Thyroid gland (tissue), 4 donors: ENCODE data around the gene TBC1D16. TPM values are rescaled to one million over a fixed set of nuclear protein-coding genes. Genes with fewer than 3 reads are reported as not detected.

Source experiments
- DNase-seq, 2 donors: peaks; one replicate each; pipeline ENCODE4 v3.0.0-alpha.2; 2019
- H3K27ac ChIP-seq, 3 donors: fragments of 200-600 bp; sonication (generic); 1 replicate in 2 of 3; 2 replicates in 1 of 3; pipeline ENCODE4 v1.5.1; 2016 to 2019; ENCODE audit warnings: mild to moderate bottlenecking in 1 of 3, moderate library complexity in 1 of 3
- H3K27me3 ChIP-seq: fragments of 200-600 bp; sonication (generic); one replicate; pipeline ENCODE4 v1.5.1; 2019
- H3K36me3 ChIP-seq, 2 donors: fragments of 200-600 bp; sonication (generic); one replicate each; pipeline ENCODE4 v1.5.1; 2016 to 2019
- H3K4me1 ChIP-seq, 2 donors: fragments of 200-600 bp; sonication (generic); one replicate each; pipeline ENCODE4 v1.5.1; 2017 to 2019
- H3K4me3 ChIP-seq, 3 donors: fragments of 200-600 bp; sonication (generic); replicated peaks in 1 of 3; 1 replicate in 2 of 3; 2 replicates in 1 of 3; pipeline ENCODE4 v1.5.1; 2016; ENCODE audit warnings: mild to moderate bottlenecking in 1 of 3
- H3K9me3 ChIP-seq: fragments of 200-600 bp; sonication (generic); one replicate; pipeline ENCODE4 v1.5.1; 2017
- POLR2A ChIP-seq, 2 donors: fragments of 450-650 bp; IDR thresholded peaks; one replicate each; pipeline ENCODE4 v1.6.1; 2017; ENCODE audit warnings: antibody characterized with exemption in 2 of 2, mild to moderate bottlenecking in 2 of 2, moderate library complexity in 1 of 2
- WGBS, 2 donors: methylation state at CpG; one replicate each; pipeline ENCODE4 v1.1.5; 2017; 5-methylcytosine and 5-hydroxymethylcytosine counted together
- intact Hi-C: fragments of 100-400 bp; cut with DNase I; formaldehyde crosslinking; loops from one replicate; pipeline ENCODE4 v1.15.1; 2023
- total RNA-seq, 4 donors: library from RNA; depleted of rRNA; stranded (reverse); fragments of >200 nt; gene quantifications; one replicate each; pipeline ENCODE4 v1.2.3, GENCODE V29; 2016
- TF ChIP-seq, protein P1 (sequence below), 6 experiments: fragments of 200-600 bp in 3 of 6; fragments of 450-650 bp in 3 of 6; sonication (generic) in 3 of 6; IDR thresholded peaks; one replicate each; pipeline ENCODE4 v1.5.1; 2016 to 2019; ENCODE audit warnings: antibody characterized with exemption in 6 of 6, mild to moderate bottlenecking in 2 of 6, inconsistent platforms in 1 of 6, moderate library complexity in 1 of 6

Gene TBC1D16
- total RNA-seq, 4 donors from 2014 or later, result 25.4 to 32.2 (median 29.8) TPM

DNA sequence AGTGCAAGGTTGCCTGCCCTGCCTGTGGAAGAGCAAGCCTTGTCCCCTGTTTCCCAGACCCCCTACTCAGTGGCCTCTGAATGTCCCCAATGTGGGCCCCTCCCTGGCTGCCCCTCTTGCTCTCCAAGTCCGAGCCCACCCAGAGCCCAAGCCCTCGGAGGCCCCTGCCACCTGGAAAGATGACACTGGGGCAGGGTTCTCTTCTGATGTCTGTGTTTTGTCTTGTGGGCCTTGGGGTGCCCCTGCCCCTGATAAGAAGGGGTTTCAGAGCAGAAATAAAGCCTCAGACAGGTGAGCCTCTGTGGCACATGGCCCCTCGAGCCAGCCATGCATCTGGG is 111.1 kb downstream of the TBC1D16 start:
- peaks cover 11 to 24% of the 10 kb centered on the region in 2 donors for H3K4me1 ChIP-seq
- no peak overlapping the region for H3K27ac ChIP-seq
- TF ChIP-seq, protein P1, sequence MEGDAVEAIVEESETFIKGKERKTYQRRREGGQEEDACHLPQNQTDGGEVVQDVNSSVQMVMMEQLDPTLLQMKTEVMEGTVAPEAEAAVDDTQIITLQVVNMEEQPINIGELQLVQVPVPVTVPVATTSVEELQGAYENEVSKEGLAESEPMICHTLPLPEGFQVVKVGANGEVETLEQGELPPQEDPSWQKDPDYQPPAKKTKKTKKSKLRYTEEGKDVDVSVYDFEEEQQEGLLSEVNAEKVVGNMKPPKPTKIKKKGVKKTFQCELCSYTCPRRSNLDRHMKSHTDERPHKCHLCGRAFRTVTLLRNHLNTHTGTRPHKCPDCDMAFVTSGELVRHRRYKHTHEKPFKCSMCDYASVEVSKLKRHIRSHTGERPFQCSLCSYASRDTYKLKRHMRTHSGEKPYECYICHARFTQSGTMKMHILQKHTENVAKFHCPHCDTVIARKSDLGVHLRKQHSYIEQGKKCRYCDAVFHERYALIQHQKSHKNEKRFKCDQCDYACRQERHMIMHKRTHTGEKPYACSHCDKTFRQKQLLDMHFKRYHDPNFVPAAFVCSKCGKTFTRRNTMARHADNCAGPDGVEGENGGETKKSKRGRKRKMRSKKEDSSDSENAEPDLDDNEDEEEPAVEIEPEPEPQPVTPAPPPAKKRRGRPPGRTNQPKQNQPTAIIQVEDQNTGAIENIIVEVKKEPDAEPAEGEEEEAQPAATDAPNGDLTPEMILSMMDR (IDR thresholded peaks at IDR 0.05), result no peak
- no peak for TF ChIP-seq POLR2A (IDR thresholded peaks at IDR 0.05)
- intact Hi-C loops, result loop anchor here (10.0 kb wide), 1 partner anchor 120 kb away; no protein-coding TSS in a partner anchor
- DNase-seq, result no peak
- WGBS, 2 donors, result 100% methylated on average over 1 to 3 of the region's 3 CpGs
- H3K4me3 ChIP-seq, result no peak overlapping the region
- H3K9me3 ChIP-seq, result no peaks in the 10 kb centered on the region
- H3K36me3 ChIP-seq, result no peaks in the 10 kb centered on the region
- H3K27me3 ChIP-seq, result no peaks in the 10 kb centered on the region

DNA sequence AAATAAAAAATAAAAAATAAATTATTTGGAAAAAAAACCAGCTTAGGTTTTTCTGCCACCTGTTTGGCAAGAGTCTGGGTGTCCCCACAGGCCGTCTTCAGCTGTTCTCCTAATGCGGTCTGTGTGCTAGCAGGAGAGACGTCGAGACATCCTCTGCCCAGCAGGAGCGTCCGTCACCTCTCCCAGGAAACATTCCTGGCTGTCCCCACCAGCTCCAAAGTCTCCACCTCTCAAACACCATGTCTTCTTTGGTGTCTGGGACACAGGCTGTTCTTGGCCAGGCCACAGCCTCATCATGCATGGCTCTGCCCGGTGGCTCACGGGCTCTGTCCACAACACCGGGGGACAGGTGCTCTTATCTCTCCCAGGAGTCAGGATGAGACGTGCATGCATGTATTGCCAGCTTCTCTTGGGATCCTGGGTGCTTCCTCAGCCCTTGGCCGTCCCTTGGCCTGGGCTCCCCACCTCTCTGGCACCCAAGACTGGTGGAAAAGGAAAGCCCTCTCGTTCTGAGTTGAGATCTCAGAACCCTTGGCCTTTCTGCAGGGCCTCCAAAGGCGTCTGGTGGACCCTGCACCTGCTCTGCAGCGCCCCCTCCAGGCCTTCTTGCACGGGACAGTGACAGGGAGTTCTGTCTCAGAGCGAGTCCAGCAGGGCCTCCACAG is 111.6 kb downstream of the TBC1D16 start:
- no peaks in the 10 kb centered on the region for H3K27me3 ChIP-seq
- DNase-seq, result no peak
- no peaks in the 10 kb centered on the region for H3K36me3 ChIP-seq
- H3K4me1 ChIP-seq, result peaks cover 16 to 29% of the 10 kb centered on the region in 2 donors
- no peak overlapping the region for H3K4me3 ChIP-seq
- TF ChIP-seq, protein P1 (IDR thresholded peaks at IDR 0.05), result no peak
- no peak for TF ChIP-seq POLR2A (IDR thresholded peaks at IDR 0.05)
- H3K9me3 ChIP-seq, result no peaks in the 10 kb centered on the region
- no peak overlapping the region for H3K27ac ChIP-seq
- intact Hi-C loops, result loop anchor here (10.0 kb wide), 1 partner anchor 119 kb away; no protein-coding TSS in a partner anchor
- WGBS, 2 donors, result 86 to 88% methylated on average over 13 to 15 of the region's 16 CpGs

DNA sequence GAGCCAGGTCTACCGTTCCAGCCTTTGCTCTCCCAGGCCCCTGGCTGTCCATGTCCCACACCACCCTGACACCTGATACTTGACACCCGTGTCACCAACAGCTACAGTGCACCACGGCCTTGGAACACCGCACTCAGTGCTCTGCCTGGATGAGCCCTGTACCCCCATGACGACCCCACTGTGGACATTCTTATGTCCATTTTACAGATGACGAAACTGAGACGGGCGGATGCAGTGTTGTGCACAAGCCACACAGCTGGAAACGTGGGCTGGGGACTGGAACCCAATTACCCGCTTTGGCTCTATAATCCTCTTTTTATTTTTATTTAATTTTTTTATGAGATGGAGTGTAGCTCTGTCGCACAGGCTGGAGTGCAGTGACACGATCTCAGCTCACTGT is 112.9 kb downstream of the TBC1D16 start:
- peaks cover 26 to 35% of the 10 kb centered on the region in 2 donors for H3K4me1 ChIP-seq
- intact Hi-C loops, result loop anchor here (10.0 kb wide), 1 partner anchor 118 kb away; no protein-coding TSS in a partner anchor
- H3K9me3 ChIP-seq, result no peaks in the 10 kb centered on the region
- WGBS, 2 donors, result 85 to 93% methylated on average over 12 of the region's 12 CpGs
- H3K4me3 ChIP-seq, result no peak overlapping the region
- no peaks in the 10 kb centered on the region for H3K27me3 ChIP-seq
- no peaks in the 10 kb centered on the region for H3K36me3 ChIP-seq
- TF ChIP-seq POLR2A (IDR thresholded peaks at IDR 0.05), result no peak
- TF ChIP-seq, protein P1 (IDR thresholded peaks at IDR 0.05), result no peak
- DNase-seq, result no peak
- H3K27ac ChIP-seq, result no peak overlapping the region

DNA sequence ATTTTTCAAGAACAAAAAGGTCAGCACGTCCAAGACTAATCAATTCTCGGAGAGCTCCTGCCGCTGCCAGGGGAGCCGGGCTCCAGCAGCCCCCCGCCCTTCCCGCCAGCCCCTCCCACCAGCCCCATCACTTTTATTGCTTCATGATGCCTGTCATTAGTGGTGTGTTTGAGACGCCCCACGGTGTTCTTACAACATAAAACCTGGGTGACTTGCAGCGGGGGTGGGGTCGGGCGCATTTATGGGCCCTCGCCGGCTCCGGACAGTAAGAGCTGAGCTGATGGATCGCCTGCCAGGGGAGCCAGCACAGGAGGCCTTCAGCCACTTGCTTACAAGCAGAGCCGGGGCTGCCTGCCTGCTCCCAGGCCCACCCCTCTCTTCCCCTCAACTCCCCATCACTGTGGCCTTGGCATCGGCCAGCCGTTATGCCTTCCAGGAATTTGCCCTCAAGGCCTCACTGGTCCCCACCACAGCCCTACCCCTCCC is 113.5 kb downstream of the TBC1D16 start:
- Histone ChIP-seq H3K36me3 (no peaks in the 10 kb centered on the region), H3K27me3 (no peaks in the 10 kb centered on the region), H3K4me3 (no peak overlapping the region), H3K27ac (no peak overlapping the region), H3K4me1 (peaks cover 26 to 32% of the 10 kb centered on the region in 2 donors), H3K9me3 (no peaks in the 10 kb centered on the region)
- 72 to 78% methylated on average over 17 of the region's 18 CpGs for WGBS, 2 donors
- no peak for TF ChIP-seq POLR2A (IDR thresholded peaks at IDR 0.05)
- TF ChIP-seq, protein P1 (IDR thresholded peaks at IDR 0.05), result no peak
- no peak for DNase-seq
- intact Hi-C loops, result loop anchor here (10.0 kb wide), 1 partner anchor 117 kb away; no protein-coding TSS in a partner anchor

DNA sequence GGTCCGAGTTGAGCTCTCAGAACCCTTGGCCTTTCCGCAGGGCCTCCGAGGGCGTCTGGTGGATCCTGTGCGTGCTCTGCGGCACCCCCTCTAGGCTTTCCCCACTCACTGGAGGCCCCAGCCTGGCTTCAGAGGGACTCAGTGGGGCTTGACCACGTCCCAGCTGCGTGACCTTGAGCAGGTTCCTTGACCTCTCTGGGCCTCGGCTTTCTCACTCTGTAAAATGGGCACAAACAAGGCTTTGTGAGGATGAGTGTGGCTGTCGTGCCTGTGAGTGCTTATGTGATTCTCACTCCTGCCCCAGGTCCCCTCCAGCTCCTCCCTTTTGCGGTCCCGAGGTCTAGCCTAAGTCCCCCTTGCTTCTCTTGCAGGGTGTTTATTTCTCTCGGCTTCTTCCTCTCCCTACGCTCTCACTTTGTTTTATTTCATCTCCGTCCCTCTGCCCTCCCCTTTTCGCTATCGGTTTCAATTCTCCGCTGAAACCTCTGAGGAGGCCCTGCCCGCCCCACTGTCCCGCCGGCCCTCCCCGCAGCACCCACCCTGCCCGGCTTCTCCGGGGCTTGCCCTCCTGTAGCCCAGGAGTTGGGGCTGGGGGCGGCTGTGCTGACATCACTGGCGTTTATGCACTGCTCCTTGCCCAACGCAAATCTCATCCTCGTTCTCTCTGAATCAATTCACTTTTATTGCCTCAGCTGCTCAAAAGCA is 114.1 kb downstream of the TBC1D16 start:
- Histone ChIP-seq H3K27ac (no peak overlapping the region), H3K27me3 (no peaks in the 10 kb centered on the region), H3K4me3 (no peak overlapping the region), H3K36me3 (no peaks in the 10 kb centered on the region), H3K9me3 (no peaks in the 10 kb centered on the region), H3K4me1 (peaks cover 26 to 32% of the 10 kb centered on the region in 2 donors)
- no peak for DNase-seq
- WGBS, 2 donors, result 75 to 76% methylated on average over 25 to 28 of the region's 28 CpGs
- intact Hi-C loops, result loop anchor here (10.0 kb wide), 1 partner anchor 117 kb away; no protein-coding TSS in a partner anchor
- TF ChIP-seq, protein P1 (IDR thresholded peaks at IDR 0.05), result no peak
- no peak for TF ChIP-seq POLR2A (IDR thresholded peaks at IDR 0.05)
